Activated B cell treated with CpG ODN at 0.5 μM for 24 hours (primary cell): ENCODE measurements around the gene C2orf68. TPM values are rescaled to one million over a fixed set of nuclear protein-coding genes. Genes with fewer than 3 reads are reported as not detected.

Source experiments
- ATAC-seq: fragments of 200-7000 bp; cut with Tn5 transposase; one replicate; pipeline ENCODE4 v1.10.0; 2021; ENCODE audit warnings: low read depth, mild to moderate bottlenecking, moderate library complexity
- CTCF ChIA-PET: fragments of 350-600 bp; sonication (Branson Sonifier 250); formaldehyde crosslinking; loops from one replicate; lab custom pipeline; 2021; ENCODE audit warnings: antibody characterized with exemption; lab: Charles Lee
- POLR2A ChIA-PET: fragments of 350-600 bp; sonication (Branson Sonifier 250); formaldehyde crosslinking; loops from one replicate; lab custom pipeline; 2021; ENCODE audit warnings: antibody characterized with exemption; lab: Charles Lee
- DNase-seq: peaks from one replicate; pipeline ENCODE4 v3.0.0; 2022
- H3K27ac Mint-ChIP-seq: one replicate; pipeline ENCODE4 v1.8.0; 2020; ENCODE audit warnings: mixed read lengths
- H3K27me3 Mint-ChIP-seq: one replicate; pipeline ENCODE4 v1.8.0; 2021; ENCODE audit warnings: mixed read lengths
- H3K36me3 Mint-ChIP-seq: one replicate; pipeline ENCODE4 v1.8.0; 2021; ENCODE audit warnings: low read depth, mixed read lengths
- H3K4me1 Mint-ChIP-seq: one replicate; pipeline ENCODE4 v1.8.0; 2021; ENCODE audit warnings: mixed read lengths
- H3K4me3 Mint-ChIP-seq: one replicate; pipeline ENCODE4 v1.8.0; 2020; ENCODE audit warnings: mild to moderate bottlenecking, mixed read lengths
- H3K9me3 Mint-ChIP-seq: one replicate; pipeline ENCODE4 v1.8.0; 2020; ENCODE audit warnings: mixed read lengths
- intact Hi-C: fragments of 100-400 bp; cut with micrococcal nuclease; formaldehyde crosslinking; loops from one replicate; pipeline ENCODE4 v1.15.1; 2024
- total RNA-seq: library from RNA; stranded (reverse); gene quantifications from 2 replicates; pipeline ENCODE4 v1.2.3, GENCODE V29; 2022
- TF ChIP-seq, protein P1 (sequence below): fragments of 200-600 bp; IDR thresholded peaks from one replicate; pipeline ENCODE4 v1.8.0; 2022; ENCODE audit warnings: antibody characterized with exemption, mild to moderate bottlenecking

C2orf68 gene
- total RNA-seq, 1 donor from 2014 or later, result 61.5 TPM

DNA sequence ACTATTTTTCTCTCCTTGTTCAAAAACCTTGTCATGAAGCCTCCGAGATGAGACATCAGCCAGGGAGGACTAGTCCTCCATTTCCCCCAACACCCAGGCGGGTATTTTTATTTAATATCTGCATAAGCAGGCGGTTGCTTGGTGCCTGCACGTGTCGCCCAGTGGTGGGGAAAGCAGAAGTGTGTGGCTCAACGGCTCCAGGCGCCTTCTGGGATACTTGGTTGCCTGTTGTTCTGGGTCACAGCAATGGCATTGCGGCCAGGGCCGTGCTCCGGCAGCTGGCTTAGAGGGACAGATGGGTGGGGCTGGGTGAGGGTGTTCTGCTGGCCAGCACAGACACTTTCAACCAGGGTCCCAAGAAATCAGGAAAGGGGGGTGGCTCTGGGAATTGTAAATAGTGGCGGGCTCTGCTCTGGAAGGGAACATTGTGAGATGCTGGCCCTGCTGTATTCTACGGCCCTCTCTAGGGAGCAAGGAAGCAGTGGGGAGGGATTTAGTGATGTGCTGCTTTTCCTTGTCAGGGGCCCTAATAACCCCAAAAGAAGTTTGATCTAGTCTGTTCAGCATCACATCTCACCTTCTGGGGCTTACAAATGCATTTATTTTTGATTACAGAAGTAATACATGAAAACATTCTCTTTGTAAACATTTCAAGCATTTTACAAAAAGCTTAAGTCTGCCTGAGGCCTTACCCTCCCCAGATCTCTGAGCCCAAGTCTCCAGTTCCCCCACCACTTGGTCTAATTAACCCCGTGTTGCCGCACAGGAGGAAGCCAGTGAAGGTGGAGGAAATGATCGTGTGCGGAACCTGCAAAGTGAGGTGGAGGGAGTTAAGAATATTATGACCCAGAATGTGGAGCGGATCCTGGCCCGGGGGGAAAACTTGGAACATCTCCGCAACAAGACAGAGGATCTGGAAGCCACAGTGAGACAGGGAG lies 33.4 kb downstream of the C2orf68 start:
- Mint-ChIP-seq H3K9me3 (no peaks in the 10 kb centered on the region), H3K4me1 (peaks cover 39% of the 10 kb centered on the region), H3K4me3 (peak overlapping the region; percentile 94), H3K27ac (peak overlapping the region; percentile 93), H3K27me3 (no peaks in the 10 kb centered on the region), H3K36me3 (peaks cover 26% of the 10 kb centered on the region)
- peak; percentile 76 for ATAC-seq
- TF ChIP-seq, protein P1, sequence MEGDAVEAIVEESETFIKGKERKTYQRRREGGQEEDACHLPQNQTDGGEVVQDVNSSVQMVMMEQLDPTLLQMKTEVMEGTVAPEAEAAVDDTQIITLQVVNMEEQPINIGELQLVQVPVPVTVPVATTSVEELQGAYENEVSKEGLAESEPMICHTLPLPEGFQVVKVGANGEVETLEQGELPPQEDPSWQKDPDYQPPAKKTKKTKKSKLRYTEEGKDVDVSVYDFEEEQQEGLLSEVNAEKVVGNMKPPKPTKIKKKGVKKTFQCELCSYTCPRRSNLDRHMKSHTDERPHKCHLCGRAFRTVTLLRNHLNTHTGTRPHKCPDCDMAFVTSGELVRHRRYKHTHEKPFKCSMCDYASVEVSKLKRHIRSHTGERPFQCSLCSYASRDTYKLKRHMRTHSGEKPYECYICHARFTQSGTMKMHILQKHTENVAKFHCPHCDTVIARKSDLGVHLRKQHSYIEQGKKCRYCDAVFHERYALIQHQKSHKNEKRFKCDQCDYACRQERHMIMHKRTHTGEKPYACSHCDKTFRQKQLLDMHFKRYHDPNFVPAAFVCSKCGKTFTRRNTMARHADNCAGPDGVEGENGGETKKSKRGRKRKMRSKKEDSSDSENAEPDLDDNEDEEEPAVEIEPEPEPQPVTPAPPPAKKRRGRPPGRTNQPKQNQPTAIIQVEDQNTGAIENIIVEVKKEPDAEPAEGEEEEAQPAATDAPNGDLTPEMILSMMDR, result no peak
- POLR2A ChIA-PET, result interaction anchor here (0.6 to 4.9 kb wide), 16 partner anchors 9 to 224 kb away, joined by 3 to 45 read pairs (median 6); partner anchors contain the start of genes C2orf68, ELMOD3, GGCX and MAT2A
- intact Hi-C loops, result loop anchor here (1.0 kb wide), 2 partner anchors 9 to 24 kb away; partner anchors contain the start of gene TMEM150A
- peak; percentile 41 for DNase-seq
- CTCF ChIA-PET, result no interaction called here

DNA sequence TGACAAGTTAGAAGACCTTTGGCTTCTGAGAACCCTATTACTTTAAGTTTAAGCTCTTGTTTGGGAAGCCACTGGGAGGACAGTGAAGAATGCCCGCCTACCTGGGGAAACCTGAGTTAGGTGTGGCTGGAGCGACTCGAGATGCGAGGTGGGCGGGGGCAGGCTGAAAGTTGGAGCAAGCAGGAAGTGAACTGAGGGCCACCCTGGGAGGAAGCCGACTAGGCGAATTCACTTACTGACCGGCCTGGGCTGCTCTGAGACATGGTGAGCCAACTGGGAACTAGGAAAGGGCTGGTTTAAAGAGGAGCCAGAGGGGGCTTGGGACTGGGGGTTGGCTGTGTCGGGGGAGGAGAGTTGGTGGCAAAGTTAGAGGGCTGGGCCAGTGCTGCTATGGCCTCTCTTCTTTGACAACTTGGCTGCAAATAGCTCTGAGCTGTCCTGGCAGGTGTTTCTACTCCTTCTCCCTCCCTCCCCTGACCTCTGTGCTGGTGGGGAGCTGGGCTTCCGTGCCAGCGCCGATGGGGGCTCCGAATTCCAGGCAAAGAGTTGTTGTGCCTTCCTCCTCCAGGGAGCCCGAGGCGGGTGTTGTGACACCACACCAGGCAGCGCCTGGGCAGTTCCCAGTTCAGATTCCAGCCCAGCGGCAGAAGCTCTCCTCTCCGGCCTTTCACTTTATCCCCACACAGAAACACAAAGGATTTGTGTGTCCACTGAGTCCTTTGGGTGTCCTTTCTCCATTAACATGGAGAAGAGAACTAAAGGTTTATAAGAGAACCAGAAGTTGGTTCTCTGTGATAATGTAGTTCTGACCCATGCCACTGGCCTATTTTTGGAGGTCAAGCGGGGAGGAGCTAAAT lies 34.3 kb downstream of the C2orf68 start, which contains the start of gene VAMP8:
TSS of gene VAMP8 (plus strand) at position 201 of the 857 bp plus-strand sequence. CDS start at position 262, 61 bp downstream.
- ChIA-PET CTCF (no interaction called here), POLR2A (interaction anchor here (0.6 to 4.9 kb wide), 14 partner anchors 10 to 223 kb away, joined by 3 to 45 read pairs (median 6); partner anchors contain the start of genes C2orf68, ELMOD3, GGCX and MAT2A)
- Mint-ChIP-seq H3K4me3 (peak within 1 kb of the TSS; percentile 94), H3K36me3 (peaks cover 23% of the 10 kb centered on the region), H3K9me3 (no peaks in the 10 kb centered on the region), H3K27ac (peak within 1 kb of the TSS; percentile 93), H3K4me1 (peaks cover 37% of the 10 kb centered on the region), H3K27me3 (no peaks in the 10 kb centered on the region)
- ATAC-seq (peak; percentile 76), DNase-seq (peak; percentile 56)
- intact Hi-C loops, result loop anchor here (1.0 to 2.0 kb wide), 5 partner anchors 10 to 39 kb away; partner anchors contain the start of genes GGCX, RNF181, TMEM150A and USP39
- TF ChIP-seq, protein P1, result no peak

DNA sequence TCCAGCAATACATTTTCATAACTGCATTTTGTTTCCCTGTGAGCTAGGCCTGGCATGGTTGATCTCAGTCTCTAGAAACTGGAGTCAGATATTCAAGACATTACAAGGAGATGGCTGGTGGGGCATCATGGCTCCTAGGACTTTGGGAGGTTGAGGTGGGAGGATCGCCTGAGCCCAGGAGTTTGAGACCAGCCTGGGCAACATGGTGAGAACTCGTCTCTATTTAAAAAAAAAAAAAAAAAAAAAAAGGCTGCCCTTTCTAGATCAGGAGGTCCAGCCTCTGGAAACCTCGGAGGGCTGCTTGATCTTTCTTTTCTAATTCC lies 34.8 kb downstream of the C2orf68 start:
- peaks cover 37% of the 10 kb centered on the region for H3K4me1 Mint-ChIP-seq
- ATAC-seq (no peak), DNase-seq (no peak)
- intact Hi-C loops, result loop anchor here (1.0 to 2.0 kb wide), 3 partner anchors 16 to 40 kb away; partner anchors contain the start of genes GGCX, RNF181 and USP39
- peak overlapping the region; percentile 94 for H3K4me3 Mint-ChIP-seq
- H3K27ac Mint-ChIP-seq, result peak overlapping the region; percentile 93
- H3K27me3 Mint-ChIP-seq, result no peaks in the 10 kb centered on the region
- POLR2A ChIA-PET, result interaction anchor here (0.6 to 4.9 kb wide), 9 partner anchors 11 to 158 kb away, joined by 3 to 45 read pairs (median 11); partner anchors contain the start of genes C2orf68, GGCX, MAT2A and RNF181
- peaks cover 18% of the 10 kb centered on the region for H3K36me3 Mint-ChIP-seq
- TF ChIP-seq, protein P1, result no peak
- no peaks in the 10 kb centered on the region for H3K9me3 Mint-ChIP-seq
- CTCF ChIA-PET, result no interaction called here

DNA sequence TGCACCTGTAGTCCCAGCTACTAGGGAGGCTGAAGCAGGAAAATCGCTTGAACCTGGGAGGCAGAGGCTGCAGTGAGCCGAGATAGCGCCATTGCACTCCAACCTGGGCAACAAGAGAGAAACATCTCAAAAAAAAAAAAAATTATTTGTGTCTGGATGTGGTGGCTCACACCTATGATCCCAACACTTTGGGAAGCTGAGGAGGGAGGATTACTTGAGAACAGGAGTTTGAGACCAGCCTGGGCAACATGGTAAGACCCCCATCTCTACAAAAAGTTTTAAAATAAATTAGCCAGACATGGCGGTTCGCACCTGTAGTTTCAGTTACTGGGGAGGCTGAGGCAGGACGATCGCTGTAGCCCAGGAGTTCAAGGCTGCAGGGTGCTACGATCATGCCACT lies 36.1 kb downstream of the C2orf68 start:
- CTCF ChIA-PET, result no interaction called here
- no peak for ATAC-seq
- DNase-seq, result no peak
- POLR2A ChIA-PET, result interaction anchor here (0.6 to 1.0 kb wide), 5 partner anchors 9 to 940 kb away, joined by 3 to 5 read pairs (median 3); no protein-coding TSS in a partner anchor
- peaks cover 9% of the 10 kb centered on the region for H3K36me3 Mint-ChIP-seq
- H3K27ac Mint-ChIP-seq, result no peak overlapping the region
- peaks cover 33% of the 10 kb centered on the region for H3K4me1 Mint-ChIP-seq
- H3K27me3 Mint-ChIP-seq, result no peaks in the 10 kb centered on the region
- H3K9me3 Mint-ChIP-seq, result no peaks in the 10 kb centered on the region
- TF ChIP-seq, protein P1, result no peak
- no peak overlapping the region for H3K4me3 Mint-ChIP-seq
- intact Hi-C loops, result loop anchor here (2.0 kb wide), 1 partner anchor 41 kb away; the partner anchor contains the start of gene USP39
